H1 (cell line): ENCODE results near the gene CACNA2D1.

Source experiments
- BACH1 ChIP-seq: IDR thresholded peaks from 2 replicates; pipeline ENCODE4 v1.6.1; 2012; ENCODE audit warnings: low read length, improper control_type of control experiment
- POU5F1 ChIP-seq: IDR thresholded peaks from 2 replicates; pipeline ENCODE4 v1.6.1; 2011; ENCODE audit warnings: low read depth, mild to moderate bottlenecking, low read length, moderate library complexity
- SIN3A ChIP-seq, 2 experiments: IDR thresholded peaks in 1 of 2; conservative IDR thresholded peaks in 1 of 2; 2 replicates each; pipeline ENCODE4 v1.6.1; 2011 to 2012; ENCODE audit warnings: low read length in 2 of 2, improper control_type of control experiment in 1 of 2, low read depth in 1 of 2, mild to moderate bottlenecking in 1 of 2
- TCF12 ChIP-seq: IDR thresholded peaks from 2 replicates; pipeline ENCODE4 v1.6.1; 2011; ENCODE audit warnings: low read depth, mild to moderate bottlenecking, low read length

- TF ChIP-seq SIN3A (conservative IDR thresholded peaks at IDR 0.05 in 1 of 2, IDR thresholded peaks at IDR 0.05 in 1 of 2; ENCODE audit: low read depth in 1 of 2, low read length in 2 of 2) = no peak
- no peak for TF ChIP-seq POU5F1
- no peak for TF ChIP-seq TCF12
- no peak for TF ChIP-seq BACH1
Observed at GRCh38 chr7:82054544-82054943, 389.0 kb downstream of the CACNA2D1 start.
